ENCODE data around the gene ZDHHC20.

- TF ChIP-seq KLF1 (tag by site-specific recombination; IDR thresholded peaks at IDR 0.05) (no peak), SCRT2 (tag by site-specific recombination; IDR thresholded peaks at IDR 0.05) (no peak), ZBTB1 (tag by site-specific recombination; IDR thresholded peaks at IDR 0.05) (no peak), ZNF416 (tag by site-specific recombination; IDR thresholded peaks at IDR 0.05) (no peak), ATF2 (tag by site-specific recombination; IDR thresholded peaks at IDR 0.05; ENCODE audit: low read depth) (no peak), ZBTB17 (tag by site-specific recombination; IDR thresholded peaks at IDR 0.05) (no peak), ZNF510 (tag by site-specific recombination; IDR thresholded peaks at IDR 0.05; ENCODE audit: insufficient replicate concordance) (no peak), ZNF580 (tag by site-specific recombination; IDR thresholded peaks at IDR 0.05) (no peak), ZNF174 (tag by site-specific recombination; IDR thresholded peaks at IDR 0.05) (no peak), HOXD13 (CRISPR knock-in tag; IDR thresholded peaks at IDR 0.05; ENCODE audit: borderline replicate concordance) (no peak), ZNF514 (tag by site-specific recombination; IDR thresholded peaks at IDR 0.05) (no peak), ZNF561 (tag by site-specific recombination; IDR thresholded peaks at IDR 0.05; ENCODE audit: borderline replicate concordance) (no peak), BCL11B (tag by site-specific recombination; IDR thresholded peaks at IDR 0.05; ENCODE audit: low read depth) (no peak)
- TF ChIP-seq, protein P1, sequence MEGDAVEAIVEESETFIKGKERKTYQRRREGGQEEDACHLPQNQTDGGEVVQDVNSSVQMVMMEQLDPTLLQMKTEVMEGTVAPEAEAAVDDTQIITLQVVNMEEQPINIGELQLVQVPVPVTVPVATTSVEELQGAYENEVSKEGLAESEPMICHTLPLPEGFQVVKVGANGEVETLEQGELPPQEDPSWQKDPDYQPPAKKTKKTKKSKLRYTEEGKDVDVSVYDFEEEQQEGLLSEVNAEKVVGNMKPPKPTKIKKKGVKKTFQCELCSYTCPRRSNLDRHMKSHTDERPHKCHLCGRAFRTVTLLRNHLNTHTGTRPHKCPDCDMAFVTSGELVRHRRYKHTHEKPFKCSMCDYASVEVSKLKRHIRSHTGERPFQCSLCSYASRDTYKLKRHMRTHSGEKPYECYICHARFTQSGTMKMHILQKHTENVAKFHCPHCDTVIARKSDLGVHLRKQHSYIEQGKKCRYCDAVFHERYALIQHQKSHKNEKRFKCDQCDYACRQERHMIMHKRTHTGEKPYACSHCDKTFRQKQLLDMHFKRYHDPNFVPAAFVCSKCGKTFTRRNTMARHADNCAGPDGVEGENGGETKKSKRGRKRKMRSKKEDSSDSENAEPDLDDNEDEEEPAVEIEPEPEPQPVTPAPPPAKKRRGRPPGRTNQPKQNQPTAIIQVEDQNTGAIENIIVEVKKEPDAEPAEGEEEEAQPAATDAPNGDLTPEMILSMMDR (tag by site-specific recombination; IDR thresholded peaks at IDR 0.05): no peak
Measured at GRCh38 chr13:21338156-21338555, 120.9 kb downstream of the ZDHHC20 start.

All from HEK293 (cell line).